HG03520 (cell line): Measurements from ENCODE around the gene CARM1.
A peak's percentile ranks its signal among the peaks of the same experiment; 100 is the strongest.
"Not testable (repeated sequence)": the region's sequence is repeated elsewhere in the genome, so short reads cannot be mapped to it uniquely, and the experiment has no call there.

Experiments used
- ATAC-seq: cut with Tn5 transposase; IDR thresholded peaks from one replicate; pipeline ENCODE4 v1.9.1; 2021; ENCODE audit warnings: mild to moderate bottlenecking, moderate library complexity; ENCODE audit not compliant: unreplicated experiment

Gene CARM1

DNA sequence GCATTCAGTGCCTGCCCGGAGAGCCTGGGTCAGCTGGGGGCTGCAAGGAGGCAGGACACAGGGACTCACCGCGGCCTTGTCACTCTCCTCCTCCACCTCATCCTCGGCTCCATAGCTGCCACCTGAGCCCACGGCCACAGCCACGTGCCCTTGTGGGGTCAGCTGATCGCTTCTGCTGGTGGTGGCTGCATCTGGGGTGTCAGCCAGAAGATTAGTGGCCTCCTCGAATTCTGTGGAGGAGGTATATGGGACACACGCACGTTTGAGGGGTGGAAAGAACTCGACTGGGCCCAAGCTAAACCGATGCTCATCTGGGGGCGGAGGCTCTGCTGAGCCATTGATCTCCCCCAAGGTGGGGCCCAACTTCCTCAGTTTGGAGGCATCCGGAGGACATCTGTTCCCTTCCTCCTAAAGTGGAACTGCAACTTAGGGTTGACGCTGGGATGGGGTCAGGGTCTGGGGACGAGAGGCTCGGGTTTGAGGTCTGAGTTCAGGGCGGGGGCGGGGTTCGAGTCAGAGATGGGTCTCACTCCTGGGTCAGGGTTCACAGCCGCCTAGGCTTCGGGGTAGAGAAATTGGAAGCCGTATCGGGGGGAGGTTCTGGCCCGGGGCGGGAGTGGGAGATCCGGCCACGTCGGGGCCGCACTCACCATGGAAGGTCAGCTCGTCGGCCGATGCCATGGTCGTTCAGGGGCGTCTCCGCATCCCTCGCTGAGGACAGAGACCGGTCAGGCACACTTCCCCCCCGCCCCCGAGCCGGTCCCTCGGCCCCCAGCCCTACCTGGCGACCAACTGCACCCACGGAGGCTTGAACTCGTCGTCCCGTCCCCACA lies 56.6 kb downstream of the CARM1 start:
- peak; percentile 12 for ATAC-seq

DNA sequence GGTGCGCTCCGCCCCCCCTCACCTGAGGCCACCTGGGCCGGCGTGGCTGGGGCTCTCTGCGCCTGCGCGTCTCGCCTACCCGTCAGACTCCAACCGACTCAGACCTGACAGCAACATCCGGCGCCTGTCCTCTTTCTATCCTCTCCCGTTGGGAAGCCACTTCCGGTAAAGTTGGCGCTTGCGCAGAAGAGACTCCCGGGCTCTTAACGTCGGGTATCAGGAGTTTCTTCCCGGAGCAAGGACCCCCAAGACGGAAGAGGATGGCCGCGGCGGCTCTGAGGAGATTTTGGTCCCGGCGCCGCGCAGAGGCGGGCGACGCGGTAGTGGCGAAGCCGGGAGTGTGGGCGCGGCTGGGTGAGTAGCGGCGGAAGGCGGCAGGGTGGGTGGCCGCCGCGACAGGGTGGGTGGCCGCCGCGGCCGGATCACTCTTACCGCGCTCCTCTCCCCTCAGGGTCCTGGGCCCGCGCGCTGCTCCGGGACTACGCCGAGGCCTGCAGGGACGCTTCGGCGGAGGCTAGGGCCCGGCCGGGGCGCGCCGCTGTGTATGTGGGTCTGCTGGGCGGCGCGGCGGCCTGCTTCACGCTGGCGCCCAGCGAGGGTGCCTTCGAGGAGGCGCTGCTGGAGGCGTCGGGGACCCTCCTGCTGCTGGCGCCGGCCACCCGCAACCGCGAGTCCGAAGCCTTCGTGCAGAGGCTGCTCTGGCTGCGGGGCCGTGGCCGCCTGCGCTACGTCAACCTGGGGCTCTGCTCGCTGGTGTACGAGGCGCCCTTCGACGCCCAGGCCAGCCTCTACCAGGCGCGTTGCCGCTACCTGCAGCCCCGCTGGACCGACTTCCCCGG lies 57.4 kb downstream of the CARM1 start, which contains the start of the genes TIMM29 and YIPF2:
TIMM29 (plus strand) TSS at position 249 of the 839 bp plus-strand sequence; CDS start at position 261, 12 bp downstream.
YIPF2 (minus strand) TSS at position 77 of the 839 bp plus-strand sequence. CDS start 229 bp downstream, outside the sequence.
- peak; percentile 76 for ATAC-seq

DNA sequence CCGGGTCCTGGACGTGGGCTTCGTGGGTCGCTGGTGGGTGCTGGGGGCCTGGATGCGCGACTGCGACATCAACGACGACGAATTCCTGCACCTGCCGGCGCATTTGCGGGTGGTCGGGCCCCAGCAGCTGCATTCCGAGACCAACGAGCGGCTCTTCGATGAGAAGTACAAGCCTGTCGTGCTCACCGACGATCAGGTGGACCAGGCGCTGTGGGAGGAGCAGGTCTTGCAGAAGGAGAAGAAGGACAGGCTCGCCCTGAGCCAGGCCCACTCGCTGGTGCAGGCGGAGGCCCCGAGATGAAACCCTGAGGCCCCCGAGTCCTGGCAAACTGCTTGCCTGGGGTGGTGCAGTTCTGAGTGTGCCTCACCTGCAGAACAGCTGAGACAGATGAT lies 58.0 kb downstream of the CARM1 start:
- no peak for ATAC-seq

- ATAC-seq = no peak
Measured at GRCh38 chr19:10935371-10936059, 64.2 kb downstream of the CARM1 start.

DNA sequence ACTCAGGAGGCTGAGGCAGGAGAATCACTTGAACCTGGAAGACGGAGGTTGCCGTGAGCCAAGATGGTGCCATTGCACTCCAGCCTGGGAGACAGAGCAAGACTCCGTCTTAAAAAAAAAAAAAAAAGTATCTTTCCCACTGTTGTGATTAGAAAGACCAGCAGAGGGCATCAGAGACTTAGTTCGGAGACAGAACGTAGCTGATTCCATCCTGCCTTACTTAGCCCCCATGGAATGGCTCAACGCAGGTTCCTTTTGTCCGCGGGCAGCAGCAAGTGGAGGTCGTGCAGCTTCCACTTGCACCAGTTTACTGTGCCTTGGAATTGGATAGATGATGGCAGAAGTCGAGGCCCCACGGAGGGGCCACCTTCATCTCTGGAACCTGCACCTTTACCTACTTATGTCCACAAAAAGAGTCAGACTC lies 65.3 kb downstream of the CARM1 start:
- ATAC-seq = no peak

DNA sequence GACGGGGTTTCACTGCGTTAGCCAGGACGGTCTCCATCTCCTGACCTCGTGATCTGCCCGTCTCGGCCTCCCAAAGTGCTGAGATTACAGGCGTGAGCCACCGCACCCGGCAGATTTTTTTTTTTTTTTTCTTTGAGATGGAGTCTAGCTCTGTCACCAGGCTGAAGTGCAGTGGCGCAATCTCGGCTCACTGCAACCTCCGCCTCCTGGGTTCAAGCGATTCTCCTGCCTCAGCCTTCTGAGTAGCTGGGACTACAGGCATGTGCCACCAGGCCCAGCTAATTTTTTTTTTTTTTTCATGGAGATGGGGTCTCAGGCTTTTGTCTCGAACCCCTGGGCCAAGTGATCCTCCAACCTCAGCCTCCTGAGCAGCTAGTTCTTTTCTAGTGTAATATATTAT lies 70.3 kb downstream of the CARM1 start:
- ATAC-seq = not testable (repeated sequence)

GRCh38 chr19:10943412-10943811 lies 72.1 kb downstream of the CARM1 start:
- ATAC-seq = not testable (repeated sequence)

- no peak for ATAC-seq
Measured at GRCh38 chr19:10945264-10945663, 73.9 kb downstream of the CARM1 start.

DNA sequence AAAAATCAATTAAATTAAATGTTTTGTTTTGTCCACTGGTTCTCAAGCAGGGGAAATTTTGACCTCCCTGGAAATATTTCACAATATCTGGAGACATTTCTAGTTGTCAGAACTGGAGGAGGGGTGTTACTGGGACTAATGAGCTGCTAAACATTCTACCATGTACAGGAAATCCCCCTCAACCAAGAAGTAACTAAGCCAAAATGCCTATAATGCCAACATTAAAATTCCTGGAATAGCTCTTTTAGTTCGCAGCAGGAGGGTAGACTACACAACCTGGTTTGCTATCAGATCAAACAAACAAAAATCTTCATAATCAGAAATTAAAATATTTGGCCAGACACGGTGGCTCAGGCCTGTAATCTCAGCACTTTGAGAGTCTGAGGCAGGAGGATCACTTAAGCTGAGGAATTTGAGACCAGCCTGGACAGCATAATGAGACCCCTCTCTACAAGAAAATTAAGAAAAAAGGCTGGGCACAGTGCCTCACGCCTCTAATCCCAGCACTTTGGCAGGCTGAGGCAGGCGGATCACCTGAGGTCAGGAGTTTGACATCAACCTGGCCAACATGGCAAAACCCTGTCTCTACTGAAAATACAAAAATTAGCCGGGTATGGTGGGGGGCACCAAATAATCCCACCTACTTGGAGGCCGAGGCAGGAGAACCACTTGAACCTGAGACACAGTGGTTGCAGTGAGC lies 75.8 kb downstream of the CARM1 start:
- ATAC-seq = no peak

GRCh38 chr19:10952809-10953208 lies 81.5 kb downstream of the CARM1 start:
- ATAC-seq = no peak

GRCh38 chr19:10959277-10959968 lies 88.1 kb downstream of the CARM1 start:
- ATAC-seq = not testable (repeated sequence)

DNA sequence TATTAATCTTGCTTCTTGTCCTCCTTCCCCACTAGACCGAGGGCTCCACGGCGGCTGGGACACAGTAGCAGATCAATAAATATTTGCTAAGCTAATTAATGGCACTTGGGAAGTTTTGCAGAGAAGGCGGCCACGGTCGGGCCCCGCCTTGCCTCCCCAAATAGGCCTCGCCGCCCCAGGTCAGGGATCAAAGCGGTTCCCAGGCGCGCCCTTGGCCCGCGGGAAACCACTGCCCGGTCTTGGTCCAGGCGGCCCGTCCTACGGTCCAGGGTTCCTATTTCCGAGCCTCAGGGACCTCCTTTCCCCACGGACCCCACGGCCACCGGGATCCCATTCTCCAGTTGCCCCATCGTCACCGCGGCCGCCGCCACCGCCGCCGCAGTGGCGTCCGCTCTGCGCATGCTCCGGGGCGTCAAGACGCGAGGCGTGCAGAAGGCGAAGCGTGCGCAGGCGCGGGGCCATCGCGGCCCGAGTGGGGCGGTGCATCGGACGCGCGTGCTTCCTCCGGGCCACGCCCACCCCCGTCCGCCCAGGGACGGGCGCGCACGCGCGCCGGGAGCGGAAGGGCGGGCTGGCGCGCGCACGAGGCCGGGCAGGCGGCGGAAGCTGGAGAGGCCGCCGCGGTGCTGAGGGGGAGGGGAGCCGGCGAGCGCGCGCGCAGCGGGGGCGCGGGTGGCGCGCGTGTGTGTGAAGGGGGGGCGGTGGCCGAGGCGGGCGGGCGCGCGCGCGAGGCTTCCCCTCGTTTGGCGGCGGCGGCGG lies 89.1 kb downstream of the CARM1 start, which contains the start of gene SMARCA4:
SMARCA4 (plus strand) TSS at position 717 of the 759 bp plus-strand sequence. CDS start 23,122 bp downstream, outside the sequence.
- ATAC-seq = peak; percentile 67

DNA sequence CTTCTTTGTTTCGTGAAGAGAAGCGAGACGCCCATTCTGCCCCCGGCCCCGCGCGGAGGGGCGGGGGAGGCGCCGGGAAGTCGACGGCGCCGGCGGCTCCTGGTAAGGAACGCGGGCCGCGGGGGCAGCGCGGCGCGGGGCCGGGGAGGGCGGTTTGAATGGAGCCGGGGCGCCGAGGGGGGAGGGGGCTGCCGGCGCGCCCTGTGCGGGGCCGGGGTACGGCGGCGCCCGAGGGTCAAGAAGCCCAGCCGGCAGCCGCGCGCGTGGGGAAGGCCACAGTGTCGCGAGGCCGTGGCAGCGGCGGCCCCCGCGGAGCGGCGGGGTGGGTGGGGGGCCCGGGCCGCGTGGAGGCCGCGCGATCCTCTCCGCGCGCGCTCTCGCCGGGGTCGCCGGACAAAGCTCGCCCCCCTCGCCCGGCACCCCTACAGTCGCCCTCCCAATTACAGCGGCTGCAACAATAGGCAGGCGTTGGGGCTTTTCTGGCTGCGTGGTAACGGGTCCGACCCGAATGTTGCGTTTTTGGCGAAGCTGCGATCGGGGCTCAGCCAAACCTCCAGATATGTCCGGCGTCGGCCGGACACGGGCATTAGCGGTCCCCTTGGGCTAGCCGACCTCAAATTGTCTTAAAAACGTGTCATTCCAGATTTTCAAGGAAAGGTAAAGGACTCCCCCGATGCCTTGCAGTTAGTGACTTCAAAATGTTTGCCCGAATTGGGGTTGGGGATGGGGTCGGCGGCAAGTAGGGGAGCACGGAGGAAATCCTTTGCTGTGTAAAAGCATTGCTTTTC lies 89.9 kb downstream of the CARM1 start:
- peak; percentile 31 for ATAC-seq

GRCh38 chr19:10962863-10963262 lies 91.5 kb downstream of the CARM1 start:
- ATAC-seq = no peak

DNA sequence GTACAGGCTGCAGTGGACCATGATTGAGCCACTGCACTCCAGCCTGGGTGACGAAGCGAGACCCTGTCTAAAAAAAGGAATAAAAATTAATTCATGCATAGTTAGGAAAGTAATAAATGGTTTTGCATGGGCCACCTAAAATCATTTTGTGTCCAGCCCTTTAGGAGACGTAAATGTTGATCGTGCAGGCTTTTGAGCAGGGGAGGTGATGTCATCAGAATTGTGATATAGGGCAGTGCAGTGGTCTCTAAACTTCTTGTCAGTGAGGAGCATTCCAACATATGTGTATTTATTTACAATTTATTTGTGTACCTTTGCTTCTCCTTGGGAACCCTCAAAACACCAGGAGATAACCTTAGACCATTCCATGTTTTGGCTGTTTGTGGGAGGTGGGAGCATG lies 92.5 kb downstream of the CARM1 start:
- no peak for ATAC-seq

DNA sequence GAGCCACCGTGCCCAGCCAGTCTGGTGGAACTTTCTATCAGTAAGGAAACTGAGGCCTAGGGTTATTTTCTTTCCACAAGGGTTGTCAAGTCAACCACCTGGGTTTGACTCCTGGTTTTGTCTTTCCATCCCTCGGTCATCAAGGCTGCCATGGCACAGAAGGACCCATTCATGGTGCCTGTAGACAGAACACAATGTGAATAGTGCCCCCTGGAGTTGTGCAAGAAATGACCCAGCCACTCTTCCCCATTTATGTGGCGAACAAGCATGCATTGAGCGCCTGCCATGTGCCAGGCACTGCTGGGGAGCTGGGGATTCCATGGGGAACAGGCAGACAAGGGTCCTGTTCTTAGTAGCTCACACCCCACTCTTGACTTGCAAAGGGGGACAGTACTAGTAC lies 93.5 kb downstream of the CARM1 start:
- ATAC-seq = no peak

- ATAC-seq = no peak
Measured at GRCh38 chr19:10965398-10965797, 94.0 kb downstream of the CARM1 start.

GRCh38 chr19:10966809-10967208 lies 95.5 kb downstream of the CARM1 start:
- ATAC-seq = no peak
